ENCODE measurements around the gene SDS.
A peak's percentile ranks its signal among the peaks of the same experiment; 100 is the strongest.

SDS gene

GRCh38 chr12:113424915-113425823 lies 21.5 kb upstream of the SDS start:
- DNase-seq (ENCODE audit: low read depth in 2 of 2): peak in 1 of 2 donors; percentile 2

GRCh38 chr12:113424456-113424855 lies 20.8 kb upstream of the SDS start:
- DNase-seq (ENCODE audit: low read depth in 2 of 2): no peak

- no peak for DNase-seq (ENCODE audit: low read depth in 2 of 2)
These were observed 19.4 kb upstream of the SDS start for GRCh38 chr12:113422886-113423669.

GRCh38 chr12:113422030-113422885 lies 18.6 kb upstream of the SDS start, which contains the start of gene SDSL:
TSS of gene SDSL (plus strand) at chr12:113422380. CDS start at chr12:113427983, 5,603 bp downstream.
- DNase-seq (ENCODE audit: low read depth in 2 of 2): no peak

- no peak for DNase-seq (ENCODE audit: low read depth in 2 of 2)
These were observed 17.4 kb upstream of the SDS start for GRCh38 chr12:113420996-113421595.

GRCh38 chr12:113418213-113418879 lies 14.7 kb upstream of the SDS start:
- DNase-seq (ENCODE audit: low read depth in 2 of 2): no peak

- no peak for DNase-seq (ENCODE audit: low read depth in 2 of 2)
These were observed 12.5 kb upstream of the SDS start for GRCh38 chr12:113416091-113416754.

GRCh38 chr12:113414519-113415038 lies 10.9 kb upstream of the SDS start:
- DNase-seq (ENCODE audit: low read depth in 2 of 2): no peak

GRCh38 chr12:113413488-113413939 lies 9.8 kb upstream of the SDS start:
- no peak for DNase-seq (ENCODE audit: low read depth in 2 of 2)

GRCh38 chr12:113409462-113410124 lies 5.9 kb upstream of the SDS start:
- no peak for DNase-seq (ENCODE audit: low read depth in 2 of 2)

- no peak for DNase-seq (ENCODE audit: low read depth in 2 of 2)
These were observed 5.1 kb upstream of the SDS start for GRCh38 chr12:113408756-113409298.

GRCh38 chr12:113407931-113408600 lies 4.4 kb upstream of the SDS start:
- DNase-seq (ENCODE audit: low read depth in 2 of 2): no peak

- DNase-seq (ENCODE audit: low read depth in 2 of 2): no peak
These were observed 2.0 kb upstream of the SDS start for GRCh38 chr12:113405694-113406093.

- no peak for DNase-seq (ENCODE audit: low read depth in 2 of 2)
These were observed 964 bp downstream of the SDS start for GRCh38 chr12:113402586-113403260.

GRCh38 chr12:113401066-113402000 lies 2.4 kb downstream of the SDS start:
- no peak for DNase-seq (ENCODE audit: low read depth in 2 of 2)

- DNase-seq (ENCODE audit: low read depth in 2 of 2): no peak
These were observed 3.3 kb downstream of the SDS start for GRCh38 chr12:113400362-113400761.

- DNase-seq (ENCODE audit: low read depth in 2 of 2): no peak
These were observed 4.2 kb downstream of the SDS start for GRCh38 chr12:113399490-113399889.

Data from stimulated activated CD8-positive, alpha-beta memory T cell treated with anti-CD3 and anti-CD28 coated beads, Interleukin-2, amount 100 ng/mL, for 1 hour (primary cell).